Endothelial cell of umbilical vein (primary cell): ENCODE results near the gene KLHL10.

Experiments
- EZH2 ChIP-seq: IDR thresholded peaks from 2 replicates; pipeline ENCODE4 v1.6.1; 2012; ENCODE audit warnings: borderline replicate concordance, low read depth, mild to moderate bottlenecking, moderate library complexity, low read length, inconsistent platforms; ENCODE audit not compliant: severe bottlenecking
- MYC ChIP-seq: IDR thresholded peaks from one replicate; pipeline ENCODE4 v1.6.1; 2011; ENCODE audit warnings: mild to moderate bottlenecking, low read depth, low read length
- POLR2A ChIP-seq: IDR thresholded peaks from 2 replicates; pipeline ENCODE4 v1.6.1; 2012; ENCODE audit warnings: low read depth, mild to moderate bottlenecking, control low read depth, low read length
- POLR2AphosphoS5 ChIP-seq: IDR thresholded peaks from 2 replicates; pipeline ENCODE4 v1.6.1; 2012; ENCODE audit warnings: low read depth, mild to moderate bottlenecking, control low read depth, low read length, moderate library complexity; ENCODE audit not compliant: insufficient read depth
- TF ChIP-seq, protein P1 (sequence below), 2 donors: IDR thresholded peaks; 1 replicate in 1 of 2; 2 replicates in 1 of 2; pipeline ENCODE4 v1.5.1; 2011; ENCODE audit warnings: low read length in 2 of 2, mild to moderate bottlenecking in 2 of 2, moderate library complexity in 2 of 2, control low read depth in 1 of 2, inconsistent platforms in 1 of 2, low read depth in 1 of 2; ENCODE audit not compliant: insufficient read depth in 1 of 2; ENCODE audit errors: extremely low read depth in 1 of 2

DNA sequence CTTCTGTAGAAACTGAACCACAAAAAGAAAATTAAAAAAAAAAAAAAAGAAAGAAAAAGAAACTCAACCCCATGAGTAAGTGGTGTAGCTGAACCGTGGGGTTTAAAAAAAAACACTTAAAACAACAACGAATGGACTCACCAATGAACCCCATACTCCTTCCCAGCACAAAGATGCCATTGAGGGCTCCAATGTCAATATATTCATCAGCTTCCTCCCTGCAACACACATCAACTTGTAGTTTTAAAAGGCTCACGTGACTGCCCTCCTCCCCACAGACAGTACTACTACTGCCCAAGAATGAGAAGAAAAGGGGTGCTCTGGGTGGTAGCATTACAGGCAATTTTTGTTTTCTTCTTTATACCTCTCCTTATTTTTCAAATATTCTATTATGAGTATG lies 30.9 kb downstream of the KLHL10 start:
- TF ChIP-seq EZH2 (no peak), POLR2A (no peak), POLR2AphosphoS5 (no peak), MYC (no peak)
- TF ChIP-seq, protein P1, sequence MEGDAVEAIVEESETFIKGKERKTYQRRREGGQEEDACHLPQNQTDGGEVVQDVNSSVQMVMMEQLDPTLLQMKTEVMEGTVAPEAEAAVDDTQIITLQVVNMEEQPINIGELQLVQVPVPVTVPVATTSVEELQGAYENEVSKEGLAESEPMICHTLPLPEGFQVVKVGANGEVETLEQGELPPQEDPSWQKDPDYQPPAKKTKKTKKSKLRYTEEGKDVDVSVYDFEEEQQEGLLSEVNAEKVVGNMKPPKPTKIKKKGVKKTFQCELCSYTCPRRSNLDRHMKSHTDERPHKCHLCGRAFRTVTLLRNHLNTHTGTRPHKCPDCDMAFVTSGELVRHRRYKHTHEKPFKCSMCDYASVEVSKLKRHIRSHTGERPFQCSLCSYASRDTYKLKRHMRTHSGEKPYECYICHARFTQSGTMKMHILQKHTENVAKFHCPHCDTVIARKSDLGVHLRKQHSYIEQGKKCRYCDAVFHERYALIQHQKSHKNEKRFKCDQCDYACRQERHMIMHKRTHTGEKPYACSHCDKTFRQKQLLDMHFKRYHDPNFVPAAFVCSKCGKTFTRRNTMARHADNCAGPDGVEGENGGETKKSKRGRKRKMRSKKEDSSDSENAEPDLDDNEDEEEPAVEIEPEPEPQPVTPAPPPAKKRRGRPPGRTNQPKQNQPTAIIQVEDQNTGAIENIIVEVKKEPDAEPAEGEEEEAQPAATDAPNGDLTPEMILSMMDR (IDR thresholded peaks at IDR 0.05; ENCODE audit: extremely low read depth in 1 of 2, insufficient read depth in 1 of 2, low read depth in 1 of 2, low read length in 2 of 2): no peak
